ENCODE results near the gene DUS1L.

The DUS1L gene

GRCh38 chr17:82010575-82011525, 54.8 kb downstream of the DUS1L start:
- DNase-seq = no peak

- no peak for DNase-seq
Measured at GRCh38 chr17:82009413-82009812, 56.2 kb downstream of the DUS1L start.

DNA sequence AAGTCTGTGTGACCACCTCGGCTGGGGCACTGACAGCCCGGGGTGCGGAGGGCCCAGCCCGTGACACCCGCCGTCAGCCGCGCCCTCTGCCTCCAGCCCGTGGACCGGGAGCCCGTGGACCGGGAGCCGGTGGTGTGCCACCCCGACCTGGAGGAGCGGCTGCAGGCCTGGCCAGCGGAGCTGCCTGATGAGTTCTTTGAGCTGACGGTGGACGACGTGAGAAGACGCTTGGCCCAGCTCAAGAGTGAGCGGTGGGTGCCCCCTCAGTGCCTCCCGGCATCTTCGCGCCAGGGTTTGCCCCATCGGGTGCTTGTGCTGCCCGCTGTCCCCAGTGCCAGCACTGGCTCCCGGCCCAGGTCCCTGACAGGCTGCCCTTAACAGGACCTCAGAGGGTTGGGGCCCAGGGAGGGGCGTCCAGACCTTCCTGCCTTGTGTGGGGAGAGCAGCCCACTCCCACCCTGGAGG, 56.6 kb downstream of the DUS1L start:
- DNase-seq = no peak

DNA sequence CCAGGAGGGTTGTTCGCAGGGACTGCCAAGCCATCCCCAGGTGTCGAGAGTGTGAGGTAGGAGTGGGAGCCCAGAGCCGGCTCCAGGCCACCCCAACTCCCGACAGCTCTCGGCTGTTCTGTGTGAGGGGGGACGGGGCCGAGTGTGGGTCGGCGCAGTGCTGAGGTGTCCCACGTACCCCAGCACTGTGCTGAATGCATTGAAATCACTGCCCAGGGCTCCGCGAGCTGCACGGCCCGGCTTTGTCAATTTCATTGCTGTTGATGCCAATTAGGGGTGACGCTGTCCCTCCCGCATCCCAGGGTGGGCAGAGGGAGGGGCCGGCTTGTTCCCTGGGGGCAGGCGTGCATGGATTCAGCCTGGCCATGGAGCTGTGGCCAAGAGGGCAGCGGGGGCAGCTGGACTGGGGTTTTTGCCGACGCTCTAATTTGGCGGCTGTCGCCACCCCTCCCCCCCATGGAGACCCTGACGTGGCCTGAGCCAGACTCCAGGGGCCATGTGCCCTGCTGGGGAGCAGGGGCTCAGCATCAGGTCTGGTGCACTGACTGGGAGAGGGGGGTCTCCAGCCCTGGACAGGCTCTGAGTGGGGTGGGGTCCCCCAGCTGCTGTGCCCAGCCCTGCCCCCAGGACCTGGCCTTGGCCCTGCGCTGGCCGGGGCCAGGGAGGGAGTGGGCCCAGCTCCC, 57.2 kb downstream of the DUS1L start:
- DNase-seq = no peak

Data from NCI-H510A treated with DMSO at 0.1 percent for 48 hours (cell line).